Measurements from ENCODE around the gene SLC22A16. TPM values are rescaled to one million over a fixed set of nuclear protein-coding genes. Genes with fewer than 3 reads are reported as not detected.

SLC22A16 gene
- total RNA-seq, 1 experiment from 2014 or later, result not detected

- H3K4me3 ChIP-seq (ENCODE audit: low read length), result no peak overlapping the region
- intact Hi-C loops (cut with micrococcal nuclease), result loop anchor here (1.0 to 5.0 kb wide), 3 partner anchors 212 to 685 kb away; no protein-coding TSS in a partner anchor
- H3K4me1 ChIP-seq (ENCODE audit: insufficient read depth, low read length), result no peaks in the 10 kb centered on the region
- no peaks in the 10 kb centered on the region; the same call in 1 of the 2 replicates for H3K36me3 ChIP-seq (ENCODE audit: low read depth, low read length)
- no peak overlapping the region for H3K9ac ChIP-seq (ENCODE audit: low read length)
- H4K20me1 ChIP-seq (ENCODE audit: low read length), result no peaks in the 10 kb centered on the region
- TF ChIP-seq EZH2 (IDR thresholded peaks at IDR 0.05; ENCODE audit: low read length, unreplicated experiment) (no peak), EZH2phosphoT487 (IDR thresholded peaks at IDR 0.05; ENCODE audit: borderline replicate concordance, low read length) (no peak), CTCF (conservative IDR thresholded peaks at IDR 0.05; ENCODE audit: low read depth, low read length) (no peak)
- H3K9me2 ChIP-seq (replicated peaks; ENCODE audit: low read length), result no peaks in the 10 kb centered on the region
- no TSS peak for BruUV-seq (replicated peaks)
- no peaks in the 10 kb centered on the region for H3K9me3 ChIP-seq (ENCODE audit: low read length)
- H3K27ac ChIP-seq (ENCODE audit: low read length), result no peak overlapping the region
- H3K79me2 ChIP-seq (ENCODE audit: low read length), result no peaks in the 10 kb centered on the region
- POLR2A ChIA-PET (ENCODE audit: unreplicated experiment), result no interaction called here
- ATAC-seq (peak; percentile 29; the same call in 1 of the 2 replicates), DNase-seq (no peak)
- CTCF ChIA-PET, result no interaction called here
- H2AFZ ChIP-seq (ENCODE audit: low read length), result no peak overlapping the region
- H3K4me2 ChIP-seq (ENCODE audit: low read length), result no peak overlapping the region
- no peaks in the 10 kb centered on the region for H3F3A ChIP-seq (ENCODE audit: low read length, unreplicated experiment)
- no peaks in the 10 kb centered on the region for H3K27me3 ChIP-seq (ENCODE audit: low read length)
Measured at GRCh38 chr6:110389689-110390382, 86.6 kb downstream of the SLC22A16 start.

DNA sequence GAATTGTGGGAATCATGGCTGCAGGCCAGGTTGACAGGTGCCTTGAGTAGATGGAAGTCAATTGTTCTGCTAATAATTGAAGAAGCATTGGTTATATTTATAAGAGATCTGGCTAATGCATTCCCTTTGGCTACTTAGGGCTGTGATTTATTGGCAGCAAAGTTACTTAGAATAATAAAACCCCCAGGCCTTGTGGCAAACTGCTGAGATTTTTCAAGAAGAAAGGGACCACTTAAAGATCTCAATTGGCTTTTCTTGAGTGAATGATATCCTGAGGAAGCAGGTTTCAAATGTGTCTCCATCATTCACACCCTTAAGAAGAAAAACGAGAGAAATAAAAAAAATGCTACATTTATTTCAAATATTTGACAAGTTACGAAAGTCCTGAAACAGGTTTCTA is 88.4 kb downstream of the SLC22A16 start:
- CTCF ChIA-PET, result no interaction called here
- H3K4me3 ChIP-seq (ENCODE audit: low read length), result no peak overlapping the region
- TF ChIP-seq CTCF (conservative IDR thresholded peaks at IDR 0.05; ENCODE audit: low read depth, low read length), result no peak
- no peak for TF ChIP-seq EZH2phosphoT487 (IDR thresholded peaks at IDR 0.05; ENCODE audit: borderline replicate concordance, low read length)
- no peaks in the 10 kb centered on the region for H3F3A ChIP-seq (ENCODE audit: low read length, unreplicated experiment)
- H3K4me1 ChIP-seq (ENCODE audit: insufficient read depth, low read length), result no peaks in the 10 kb centered on the region
- BruUV-seq (replicated peaks), result no TSS peak
- H3K4me2 ChIP-seq (ENCODE audit: low read length), result no peak overlapping the region
- intact Hi-C loops (cut with micrococcal nuclease), result no loop called here
- no peaks in the 10 kb centered on the region for H3K9me2 ChIP-seq (replicated peaks; ENCODE audit: low read length)
- no peak for ATAC-seq
- no peak for DNase-seq
- H2AFZ ChIP-seq (ENCODE audit: low read length), result no peak overlapping the region
- H3K9me3 ChIP-seq (ENCODE audit: low read length), result no peaks in the 10 kb centered on the region
- no peak overlapping the region for H3K27ac ChIP-seq (ENCODE audit: low read length)
- H3K9ac ChIP-seq (ENCODE audit: low read length), result no peak overlapping the region
- no peaks in the 10 kb centered on the region for H3K27me3 ChIP-seq (ENCODE audit: low read length)
- no peaks in the 10 kb centered on the region for H3K79me2 ChIP-seq (ENCODE audit: low read length)
- no peaks in the 10 kb centered on the region for H4K20me1 ChIP-seq (ENCODE audit: low read length)
- H3K36me3 ChIP-seq (ENCODE audit: low read depth, low read length), result no peaks in the 10 kb centered on the region; the same call in 1 of the 2 replicates
- POLR2A ChIA-PET (ENCODE audit: unreplicated experiment), result no interaction called here

DNA sequence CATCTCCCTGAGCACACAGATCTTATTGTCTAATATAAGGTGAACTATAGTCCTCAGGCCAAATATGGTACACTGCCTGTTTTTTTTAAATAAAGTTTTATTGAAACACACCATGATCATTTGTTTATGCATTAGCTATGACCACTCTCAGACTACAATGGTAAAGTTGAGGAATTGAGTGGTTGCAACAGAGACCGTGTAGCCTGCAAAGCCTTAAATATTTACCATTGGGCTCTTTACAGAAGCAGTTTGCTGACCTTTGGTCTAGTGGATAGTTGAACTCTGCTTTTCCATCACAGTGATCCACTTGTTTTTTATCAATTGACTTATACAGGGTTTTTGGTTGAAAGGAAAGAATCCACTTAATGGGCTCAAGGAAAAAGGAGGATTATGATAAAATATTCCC is 91.0 kb downstream of the SLC22A16 start:
- H3K79me2 ChIP-seq (ENCODE audit: low read length), result no peaks in the 10 kb centered on the region
- H3K4me2 ChIP-seq (ENCODE audit: low read length), result no peak overlapping the region
- no peak overlapping the region for H3K4me3 ChIP-seq (ENCODE audit: low read length)
- no peaks in the 10 kb centered on the region for H4K20me1 ChIP-seq (ENCODE audit: low read length)
- ChIA-PET CTCF (no interaction called here), POLR2A (ENCODE audit: unreplicated experiment) (no interaction called here)
- no TSS peak for BruUV-seq (replicated peaks)
- H3K36me3 ChIP-seq (ENCODE audit: low read depth, low read length), result no peaks in the 10 kb centered on the region
- no peak for DNase-seq
- no peaks in the 10 kb centered on the region for H3K9me2 ChIP-seq (replicated peaks; ENCODE audit: low read length)
- no peaks in the 10 kb centered on the region for H3K27me3 ChIP-seq (ENCODE audit: low read length)
- H3K27ac ChIP-seq (ENCODE audit: low read length), result no peak overlapping the region
- no peaks in the 10 kb centered on the region for H3K4me1 ChIP-seq (ENCODE audit: insufficient read depth, low read length)
- H3F3A ChIP-seq (ENCODE audit: low read length, unreplicated experiment), result no peaks in the 10 kb centered on the region
- TF ChIP-seq CTCF (conservative IDR thresholded peaks at IDR 0.05; ENCODE audit: low read depth, low read length), result no peak
- no peak for TF ChIP-seq EZH2phosphoT487 (IDR thresholded peaks at IDR 0.05; ENCODE audit: borderline replicate concordance, low read length)
- TF ChIP-seq EZH2 (IDR thresholded peaks at IDR 0.05; ENCODE audit: low read length, unreplicated experiment), result no peak
- no peak overlapping the region for H2AFZ ChIP-seq (ENCODE audit: low read length)
- ATAC-seq, result no peak
- H3K9ac ChIP-seq (ENCODE audit: low read length), result no peak overlapping the region
- no peaks in the 10 kb centered on the region for H3K9me3 ChIP-seq (ENCODE audit: low read length)
- intact Hi-C loops (cut with micrococcal nuclease), result no loop called here

Measured in PC-3 (cell line).